HuH-7 (cell line): ENCODE measurements around the gene ARHGEF4.
"Not testable (repeated sequence)": the region's sequence is repeated elsewhere in the genome, so short reads cannot be mapped to it uniquely, and the experiment has no call there.

Source experiments
- DNase-seq: peaks from one replicate; pipeline ENCODE4 v3.0.0; 2011; ENCODE audit warnings: low spot score

ARHGEF4 gene

GRCh38 chr2:131052741-131053263 is 216.1 kb downstream of the ARHGEF4 start:
- no peak for DNase-seq

GRCh38 chr2:131054488-131054887 is 217.8 kb downstream of the ARHGEF4 start:
- no peak for DNase-seq

GRCh38 chr2:131055169-131056065 is 218.7 kb downstream of the ARHGEF4 start:
- no peak for DNase-seq

DNA sequence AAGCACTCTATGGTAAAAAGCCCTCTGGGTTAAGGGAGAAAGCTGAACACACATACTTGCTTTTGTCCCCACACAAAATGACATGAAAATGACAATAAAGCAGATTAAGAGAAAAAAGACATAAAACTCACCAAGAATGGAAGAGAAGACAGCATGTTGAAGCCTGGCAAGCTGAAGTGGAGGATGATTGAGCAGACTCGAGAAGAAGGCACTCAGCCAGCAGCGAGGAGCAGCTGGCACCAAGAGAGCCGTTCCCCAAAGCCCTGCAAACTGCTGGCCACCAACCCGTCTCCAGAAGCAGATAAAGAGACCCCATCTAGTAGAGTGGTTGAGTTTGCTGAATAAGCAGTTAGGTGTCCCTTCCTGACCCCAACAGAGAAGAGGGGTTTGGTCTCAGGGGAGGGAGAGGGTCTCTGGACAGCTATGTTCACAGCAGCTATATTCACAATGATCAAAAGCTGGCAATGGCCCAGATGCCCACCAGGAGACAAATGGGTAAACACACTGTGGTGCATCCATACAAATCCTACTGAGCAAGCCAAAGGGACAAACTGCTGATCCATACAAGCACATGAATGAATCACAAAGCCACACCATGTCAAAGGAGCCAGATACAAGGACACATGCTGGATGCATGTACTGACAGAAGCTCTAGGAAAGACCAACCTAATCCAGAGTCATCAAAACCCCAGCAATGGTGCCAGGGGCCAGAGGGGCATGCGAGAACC is 219.7 kb downstream of the ARHGEF4 start:
- no peak for DNase-seq

- DNase-seq, result no peak
These were observed 220.2 kb downstream of the ARHGEF4 start for GRCh38 chr2:131056932-131057287.

DNA sequence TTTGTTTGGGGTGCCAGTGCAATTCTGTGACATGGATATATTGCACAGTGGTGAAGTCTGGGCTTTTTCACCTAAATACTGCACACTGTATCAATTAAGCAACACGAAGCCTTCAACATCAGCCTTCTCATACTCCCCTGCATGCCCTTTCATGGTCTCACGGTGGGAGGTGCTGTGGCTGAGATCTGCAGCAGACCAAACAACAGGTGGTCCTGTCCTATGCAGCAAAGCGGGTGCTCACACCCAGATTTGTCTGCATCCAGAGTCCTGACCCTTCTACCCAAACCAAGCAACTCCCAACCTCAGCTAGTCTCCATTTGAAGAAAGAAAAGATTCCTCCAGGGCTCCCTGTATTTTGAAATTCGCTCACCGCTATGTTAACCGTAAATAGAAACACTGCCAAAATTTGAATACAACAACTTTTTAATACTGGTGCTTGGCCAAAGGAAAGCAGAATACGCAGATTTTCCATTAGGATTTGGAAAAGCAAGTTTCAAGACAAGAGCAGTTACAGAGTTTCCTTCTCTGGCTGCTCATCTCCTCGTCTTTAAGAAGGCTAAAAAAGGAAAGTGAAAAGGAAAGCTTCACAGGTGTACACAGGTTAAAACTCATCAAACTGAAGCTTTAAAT is 221.6 kb downstream of the ARHGEF4 start:
- no peak for DNase-seq

- no peak for DNase-seq
These were observed 222.2 kb downstream of the ARHGEF4 start for GRCh38 chr2:131058920-131059319.

GRCh38 chr2:131063501-131064283 is 227.0 kb downstream of the ARHGEF4 start:
- no peak for DNase-seq

DNA sequence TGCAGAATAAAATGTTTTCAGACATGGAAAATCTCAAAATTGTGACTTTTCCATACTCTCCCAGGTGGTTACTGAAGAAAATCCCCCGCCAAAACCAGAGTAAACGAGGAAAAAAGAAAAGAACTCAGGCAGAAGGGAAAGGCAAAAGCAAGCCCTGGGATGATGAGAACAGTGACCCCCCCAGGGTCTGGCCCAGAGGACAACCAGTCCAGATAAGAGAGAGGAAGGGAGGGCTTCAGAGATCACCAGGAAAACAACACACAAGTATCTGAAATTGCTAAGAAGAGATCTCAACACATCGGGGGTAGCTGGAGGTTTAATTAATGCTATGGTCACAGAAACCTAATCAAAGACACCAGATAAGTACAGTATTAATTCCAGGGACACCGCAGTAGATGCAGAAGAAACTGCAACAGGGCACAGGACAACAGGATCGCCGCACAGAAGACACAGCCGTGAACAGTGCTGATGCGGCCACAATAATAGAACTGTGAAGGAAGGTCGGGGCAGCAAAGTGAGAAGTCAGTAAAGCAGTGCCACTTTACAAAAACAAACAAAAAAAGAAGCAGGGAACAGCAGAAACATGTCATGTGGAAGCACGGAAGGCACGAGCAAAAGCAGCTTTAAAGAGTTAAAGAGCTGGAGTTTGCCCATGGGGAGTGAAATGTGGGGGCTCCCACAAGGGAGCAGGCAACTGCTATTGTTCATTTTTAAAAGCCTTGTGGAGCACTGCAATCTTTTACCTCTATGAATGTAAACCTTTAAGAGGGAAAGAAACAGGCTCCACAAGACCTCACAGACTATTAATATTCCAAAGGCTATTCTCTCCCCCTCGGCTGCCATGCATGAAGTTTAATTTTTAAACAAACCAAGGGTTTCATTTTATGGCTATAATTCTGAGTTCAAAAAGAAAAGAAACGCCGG is 228.1 kb downstream of the ARHGEF4 start:
- no peak for DNase-seq

- no peak for DNase-seq
These were observed 230.9 kb downstream of the ARHGEF4 start for GRCh38 chr2:131067465-131068125.

DNA sequence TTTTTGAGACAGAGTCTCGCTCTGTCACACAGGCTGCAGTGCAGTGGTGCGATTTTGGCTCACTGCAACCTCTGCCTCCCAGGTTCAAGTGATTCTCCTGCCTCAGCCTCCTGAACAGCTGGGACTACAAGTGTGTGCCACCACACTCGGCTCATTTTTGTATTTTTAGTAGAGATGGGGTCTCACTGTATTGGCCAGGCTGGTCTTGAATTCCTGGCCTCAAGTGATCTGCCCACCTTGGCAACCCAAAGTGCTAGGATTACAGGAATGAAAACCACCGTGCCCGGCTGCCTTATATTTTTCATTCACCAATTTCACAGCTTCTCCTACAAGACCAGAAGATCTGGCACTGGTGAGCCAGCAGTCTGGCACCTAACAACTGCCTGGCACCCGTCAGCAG is 231.5 kb downstream of the ARHGEF4 start:
- not testable (repeated sequence) for DNase-seq

DNA sequence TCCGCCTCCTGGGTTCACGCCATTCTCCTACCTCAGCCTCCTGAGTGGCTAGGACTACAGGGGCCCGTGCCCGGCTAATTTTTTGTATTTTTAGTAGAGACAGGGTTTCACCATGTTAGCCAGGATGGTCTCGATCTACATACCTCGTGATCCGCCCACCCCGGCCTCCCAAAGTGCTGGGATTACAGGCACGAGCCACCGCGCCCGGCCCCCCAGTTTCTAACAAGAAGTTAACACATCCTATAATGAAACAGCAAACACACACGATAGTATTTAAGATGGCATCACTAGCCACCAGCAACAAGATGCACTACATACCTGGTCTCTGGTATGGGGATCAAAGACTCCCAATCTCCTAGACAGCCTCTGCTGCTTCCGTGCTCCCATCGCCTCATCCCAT is 238.9 kb downstream of the ARHGEF4 start:
- DNase-seq, result not testable (repeated sequence)

DNA sequence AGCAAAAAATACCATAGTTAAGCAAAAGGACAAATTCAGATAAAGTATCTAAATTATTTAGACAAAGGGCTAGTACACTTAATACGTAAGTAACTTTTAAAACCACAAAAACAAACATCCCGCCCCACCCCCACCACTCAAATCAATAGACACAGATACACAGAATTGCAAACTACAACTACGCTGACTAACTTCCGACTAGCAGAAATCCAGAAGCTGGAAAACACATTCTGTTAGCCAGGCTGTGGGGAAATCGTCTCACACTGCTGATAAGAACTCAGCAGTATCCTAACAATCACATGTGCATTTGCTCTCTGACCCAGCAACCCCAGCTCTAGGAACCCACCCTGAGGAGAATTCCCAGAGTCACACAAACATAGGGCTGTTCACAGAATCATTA is 240.0 kb downstream of the ARHGEF4 start:
- peak; percentile 65 for DNase-seq

- no peak for DNase-seq
These were observed 240.6 kb downstream of the ARHGEF4 start for GRCh38 chr2:131077182-131077846.

DNA sequence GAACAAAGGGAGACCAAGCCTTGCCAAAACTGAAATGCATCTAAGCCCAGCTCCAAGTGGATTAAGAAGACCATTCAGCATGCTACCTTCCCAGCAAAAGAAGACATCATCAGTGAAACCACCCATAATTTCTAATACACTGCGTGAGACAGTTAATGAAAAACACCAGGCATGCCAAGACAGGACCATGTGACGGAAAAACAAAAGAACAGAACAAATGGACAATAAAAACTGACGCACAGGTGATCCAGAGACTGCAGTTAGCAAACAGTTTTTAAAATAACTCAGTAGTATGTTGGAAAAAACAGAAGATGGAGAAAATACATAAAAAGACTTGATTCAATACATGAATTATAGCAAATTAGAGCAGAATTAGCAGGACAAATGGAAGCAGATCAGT is 241.3 kb downstream of the ARHGEF4 start:
- no peak for DNase-seq

DNA sequence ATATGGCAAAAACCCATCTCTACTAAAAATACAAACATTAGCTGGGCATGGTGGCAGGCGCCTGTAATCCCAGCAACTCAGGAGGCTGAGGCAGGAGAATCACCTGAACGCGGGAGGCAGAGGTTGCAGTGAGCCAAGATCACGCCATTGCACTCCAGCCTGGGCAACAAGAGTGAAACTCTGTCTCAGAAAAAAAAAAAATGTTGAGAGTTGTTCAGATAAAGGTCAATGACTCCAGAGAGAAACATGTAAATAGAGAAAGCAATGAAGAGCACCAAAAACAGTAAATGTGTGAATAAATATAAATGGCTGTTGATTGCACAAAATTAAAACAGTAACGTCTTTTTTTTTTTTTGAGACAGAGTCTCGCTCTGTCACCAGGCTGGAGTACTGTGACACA is 243.2 kb downstream of the ARHGEF4 start:
- DNase-seq, result not testable (repeated sequence)

GRCh38 chr2:131081190-131081589 is 244.5 kb downstream of the ARHGEF4 start:
- DNase-seq, result no peak

- no peak for DNase-seq
These were observed 248.9 kb downstream of the ARHGEF4 start for GRCh38 chr2:131085646-131086045.

DNA sequence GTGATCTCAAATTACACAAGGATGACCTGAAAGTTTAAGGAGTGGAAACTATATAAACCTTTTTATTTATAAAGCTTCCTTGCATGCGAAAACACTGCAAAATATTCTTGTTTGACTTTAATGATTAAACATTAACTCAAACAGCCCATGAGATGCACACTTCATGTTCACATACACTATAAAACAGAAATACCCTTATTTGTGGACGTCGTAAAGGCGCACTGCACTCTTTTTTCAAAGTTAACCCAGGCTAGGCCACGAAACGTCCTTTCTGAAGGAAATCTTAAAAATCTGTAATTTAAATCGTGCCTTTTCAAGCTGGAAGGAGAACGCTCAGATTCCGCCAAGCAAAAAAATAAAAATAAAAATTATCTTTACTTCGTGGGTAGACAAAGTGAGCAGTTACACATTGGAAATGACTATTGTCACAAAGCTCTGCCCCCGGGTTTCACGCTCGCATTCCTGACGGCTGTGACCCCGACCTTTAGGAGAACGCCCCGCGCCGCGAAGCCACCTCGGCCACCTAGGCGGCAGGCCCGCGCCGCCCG is 255.8 kb downstream of the ARHGEF4 start:
- DNase-seq, result no peak
